ENCODE data around the gene SRGAP3. TPM values are rescaled to one million over a fixed set of nuclear protein-coding genes. Genes with fewer than 3 reads are reported as not detected.

The SRGAP3 gene
- total RNA-seq, 4 donors from 2014 or later, result 7.5 to 33.8 (median 16.0) TPM

DNA sequence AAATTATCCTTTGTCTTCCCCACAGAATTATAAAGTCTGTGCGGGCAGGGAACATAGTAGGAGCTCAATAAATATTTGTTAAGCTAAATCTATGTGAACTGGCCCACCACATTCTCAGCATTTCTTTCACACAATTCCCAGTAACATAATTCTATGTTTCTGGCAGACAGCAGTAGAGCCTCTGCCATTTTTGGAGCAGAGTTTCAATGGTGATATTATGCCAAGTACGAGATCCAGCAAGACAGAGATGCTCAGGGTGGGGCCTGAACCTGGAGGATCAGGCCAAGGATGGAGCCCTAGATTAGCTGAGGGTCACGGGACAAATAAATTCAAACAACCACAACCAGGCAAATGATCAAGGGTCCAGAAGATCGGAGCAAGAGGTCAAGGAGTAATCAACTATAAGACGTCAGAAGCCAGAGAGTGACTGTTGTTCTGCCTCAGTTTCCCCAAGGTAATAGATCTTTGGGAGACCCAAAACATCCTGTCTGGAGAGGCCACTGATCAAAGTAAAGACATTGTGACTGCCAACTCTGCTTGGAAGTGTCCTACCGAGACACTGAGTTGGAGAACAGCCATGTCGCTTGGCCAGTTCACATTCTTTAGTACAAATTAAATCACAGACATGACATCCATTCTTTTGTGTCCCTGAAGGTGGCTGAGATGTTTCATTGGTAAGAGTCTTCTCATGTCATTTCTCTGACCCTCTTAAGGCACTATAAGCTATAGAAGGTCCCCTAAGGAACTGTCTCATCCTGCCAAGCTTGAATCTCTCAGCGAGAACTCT, 15.4 kb downstream of the SRGAP3 start:
- no peak for DNase-seq
- Histone ChIP-seq H3K9me3 (no peaks in the 10 kb centered on the region), H3K4me3 (no peak overlapping the region), H3K4me1 (no peaks in the 10 kb centered on the region), H3K36me3 (no peaks in the 10 kb centered on the region), H3K27me3 (no peaks in the 10 kb centered on the region), H3K27ac (no peak overlapping the region)
- intact Hi-C loops (cut with DNase I; ENCODE audit: low total_unique reads) (no loop called here), in situ Hi-C loops (cut with MboI; ENCODE audit: low pct_ligation_motif_present in 1 of 4, low pct_unique_long_range_greater_than_20kb in 1 of 4, low sequenced_read_pairs in 3 of 4) (no loop called here)
- no peak for TF ChIP-seq POLR2A (IDR thresholded peaks at IDR 0.05)
- no peak for TF ChIP-seq POLR2AphosphoS5 (IDR thresholded peaks at IDR 0.05)
- no peak for TF ChIP-seq EP300 (IDR thresholded peaks at IDR 0.05; ENCODE audit: low read depth)
- TF ChIP-seq CTCF (IDR thresholded peaks at IDR 0.05), result no peak
- 88 to 91% methylated on average over 6 to 8 of the region's 8 CpGs for WGBS, 2 donors (ENCODE audit: low coverage in 1 of 2)

DNA sequence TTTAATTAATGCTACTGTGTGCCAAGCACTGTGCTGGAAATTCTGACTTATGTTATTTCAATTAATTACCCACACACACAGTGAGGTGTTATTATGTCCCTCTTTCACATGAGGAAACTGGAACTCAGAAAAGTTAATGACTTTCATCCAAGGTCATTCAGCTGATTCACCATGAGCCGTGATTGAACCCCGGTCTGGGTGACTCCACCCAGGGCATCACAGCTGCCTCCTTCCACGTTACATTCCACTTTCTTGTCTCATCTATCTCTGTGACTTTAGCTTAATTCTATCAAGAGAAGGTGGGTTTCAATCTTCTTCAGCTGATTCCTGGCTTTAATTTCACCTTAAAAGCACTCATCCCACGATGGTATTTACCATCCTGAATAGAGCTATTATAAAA, 16.3 kb downstream of the SRGAP3 start:
- H3K4me3 ChIP-seq, result no peak overlapping the region
- no peaks in the 10 kb centered on the region for H3K36me3 ChIP-seq
- no peak for TF ChIP-seq EP300 (IDR thresholded peaks at IDR 0.05; ENCODE audit: low read depth)
- no peaks in the 10 kb centered on the region for H3K4me1 ChIP-seq
- 72 to 78% methylated on average over 4 of the region's 4 CpGs for WGBS, 2 donors (ENCODE audit: low coverage in 1 of 2)
- intact Hi-C loops (cut with DNase I; ENCODE audit: low total_unique reads) (no loop called here), in situ Hi-C loops (cut with MboI; ENCODE audit: low pct_ligation_motif_present in 1 of 4, low pct_unique_long_range_greater_than_20kb in 1 of 4, low sequenced_read_pairs in 3 of 4) (no loop called here)
- no peak overlapping the region for H3K27ac ChIP-seq
- H3K27me3 ChIP-seq, result no peaks in the 10 kb centered on the region
- DNase-seq, result no peak
- H3K9me3 ChIP-seq, result no peaks in the 10 kb centered on the region

DNA sequence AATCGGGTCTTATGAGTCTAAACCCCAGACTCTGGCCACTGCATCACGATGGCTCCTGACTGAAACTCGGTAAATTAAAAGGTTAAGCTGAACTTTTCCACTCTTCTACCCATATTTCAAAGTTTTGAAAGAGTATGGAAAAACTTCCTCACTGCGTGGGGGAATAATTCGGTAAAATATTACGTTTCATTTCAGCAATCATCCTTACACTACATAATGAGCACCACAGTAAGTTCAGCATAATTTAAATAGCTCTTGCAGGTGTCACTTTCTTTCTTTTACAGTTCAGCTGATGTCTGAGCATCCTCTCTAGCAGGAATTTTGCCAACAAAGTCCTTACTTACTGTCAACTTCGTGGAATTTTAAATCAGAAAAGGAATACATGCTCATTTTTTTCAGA, 17.5 kb downstream of the SRGAP3 start:
- Histone ChIP-seq H3K4me3 (no peak overlapping the region), H3K4me1 (no peaks in the 10 kb centered on the region), H3K27ac (no peak overlapping the region), H3K36me3 (no peaks in the 10 kb centered on the region), H3K9me3 (no peaks in the 10 kb centered on the region), H3K27me3 (no peaks in the 10 kb centered on the region)
- TF ChIP-seq POLR2A (IDR thresholded peaks at IDR 0.05) (no peak), CTCF (IDR thresholded peaks at IDR 0.05) (no peak), POLR2AphosphoS5 (IDR thresholded peaks at IDR 0.05) (no peak), EP300 (IDR thresholded peaks at IDR 0.05; ENCODE audit: low read depth) (no peak)
- no peak for DNase-seq
- 79 to 84% methylated on average over 7 of the region's 7 CpGs for WGBS, 2 donors (ENCODE audit: low coverage in 1 of 2)
- intact Hi-C loops (cut with DNase I; ENCODE audit: low total_unique reads) (no loop called here), in situ Hi-C loops (cut with MboI; ENCODE audit: low pct_ligation_motif_present in 1 of 4, low pct_unique_long_range_greater_than_20kb in 1 of 4, low sequenced_read_pairs in 3 of 4) (no loop called here)

DNA sequence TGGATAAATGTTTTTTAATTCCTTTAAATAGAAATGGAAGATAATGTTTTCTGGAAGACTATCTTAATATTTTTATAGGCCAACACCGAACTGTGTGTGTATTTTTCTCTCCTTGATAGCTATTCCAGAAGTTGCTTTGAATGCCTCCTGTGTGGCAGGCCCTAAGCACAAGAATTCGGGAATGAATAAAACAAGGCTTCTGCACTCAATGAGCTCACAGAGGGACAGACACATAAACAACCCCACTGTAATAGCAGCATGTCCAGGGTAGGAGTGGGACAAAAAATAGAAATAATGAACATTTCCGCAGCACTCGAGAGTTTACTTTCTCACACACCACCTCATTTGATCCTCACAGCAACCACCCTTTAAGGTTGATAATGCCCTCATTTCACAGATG, 18.0 kb downstream of the SRGAP3 start:
- Histone ChIP-seq H3K4me1 (no peaks in the 10 kb centered on the region), H3K4me3 (no peak overlapping the region), H3K27me3 (no peaks in the 10 kb centered on the region), H3K9me3 (no peaks in the 10 kb centered on the region), H3K27ac (no peak overlapping the region), H3K36me3 (no peaks in the 10 kb centered on the region)
- in situ Hi-C loops (cut with MboI; ENCODE audit: low pct_ligation_motif_present in 1 of 4, low pct_unique_long_range_greater_than_20kb in 1 of 4, low sequenced_read_pairs in 3 of 4) (no loop called here), intact Hi-C loops (cut with DNase I; ENCODE audit: low total_unique reads) (no loop called here)
- TF ChIP-seq CTCF (IDR thresholded peaks at IDR 0.05) (no peak), POLR2A (IDR thresholded peaks at IDR 0.05) (no peak), EP300 (IDR thresholded peaks at IDR 0.05; ENCODE audit: low read depth) (no peak), POLR2AphosphoS5 (IDR thresholded peaks at IDR 0.05) (no peak)
- DNase-seq, result no peak
- WGBS, 2 donors (ENCODE audit: low coverage in 1 of 2), result 78 to 100% methylated on average over 2 to 4 of the region's 4 CpGs

- 63 to 67% methylated on average over 5 to 6 of the region's 6 CpGs for WGBS, 2 donors (ENCODE audit: low coverage in 1 of 2)
- TF ChIP-seq POLR2A (IDR thresholded peaks at IDR 0.05) (no peak), CTCF (IDR thresholded peaks at IDR 0.05) (no peak), POLR2AphosphoS5 (IDR thresholded peaks at IDR 0.05) (no peak), EP300 (IDR thresholded peaks at IDR 0.05; ENCODE audit: low read depth) (no peak)
- DNase-seq, result no peak
Measured at GRCh38 chr3:9231006-9231405, 18.4 kb downstream of the SRGAP3 start.

More at GRCh38 chr3:9231006-9231405, 18.4 kb downstream of the SRGAP3 start:
- H3K4me1 ChIP-seq, result no peaks in the 10 kb centered on the region
- H3K27me3 ChIP-seq, result no peaks in the 10 kb centered on the region
- in situ Hi-C loops (cut with MboI; ENCODE audit: low pct_ligation_motif_present in 1 of 4, low pct_unique_long_range_greater_than_20kb in 1 of 4, low sequenced_read_pairs in 3 of 4), result no loop called here
- no peaks in the 10 kb centered on the region for H3K9me3 ChIP-seq
- no peaks in the 10 kb centered on the region for H3K36me3 ChIP-seq
- no peak overlapping the region for H3K4me3 ChIP-seq
- intact Hi-C loops (cut with DNase I; ENCODE audit: low total_unique reads), result no loop called here
- H3K27ac ChIP-seq, result no peak overlapping the region
